GM06990 (cell line): ENCODE results near the gene MEN1.

Experiments
- DNase-seq: peaks from one replicate; pipeline ENCODE4 v3.0.0-alpha.2; 2011; ENCODE audit not compliant: insufficient read length; ENCODE audit errors: extremely low read depth
- H3K27me3 ChIP-seq: replicated peaks from 2 replicates; pipeline ENCODE4 v1.6.0; 2011; ENCODE audit warnings: low read length; ENCODE audit not compliant: control insufficient read depth, insufficient read depth
- H3K36me3 ChIP-seq: 2 replicates; pipeline ENCODE4 v1.5.1; 2011; ENCODE audit warnings: low read length; ENCODE audit not compliant: control insufficient read depth, insufficient read depth
- H3K4me3 ChIP-seq: replicated peaks from 2 replicates; pipeline ENCODE4 v1.5.1; 2011; ENCODE audit warnings: low read depth, mild to moderate bottlenecking, control low read depth, low read length
- CTCF ChIP-seq: IDR thresholded peaks from 2 replicates; pipeline ENCODE4 v1.5.1; 2011; ENCODE audit warnings: low read length, control low read depth, mild to moderate bottlenecking, inconsistent platforms; ENCODE audit not compliant: insufficient read depth, poor library complexity, severe bottlenecking

The MEN1 gene

GRCh38 chr11:64796757-64797541 is 13.4 kb downstream of the MEN1 start:
- no peak for TF ChIP-seq CTCF
- no peak overlapping the region for H3K4me3 ChIP-seq
- no peaks in the 10 kb centered on the region for H3K27me3 ChIP-seq
- DNase-seq = no peak
- H3K36me3 ChIP-seq = peaks cover 29% of the 10 kb centered on the region

DNA sequence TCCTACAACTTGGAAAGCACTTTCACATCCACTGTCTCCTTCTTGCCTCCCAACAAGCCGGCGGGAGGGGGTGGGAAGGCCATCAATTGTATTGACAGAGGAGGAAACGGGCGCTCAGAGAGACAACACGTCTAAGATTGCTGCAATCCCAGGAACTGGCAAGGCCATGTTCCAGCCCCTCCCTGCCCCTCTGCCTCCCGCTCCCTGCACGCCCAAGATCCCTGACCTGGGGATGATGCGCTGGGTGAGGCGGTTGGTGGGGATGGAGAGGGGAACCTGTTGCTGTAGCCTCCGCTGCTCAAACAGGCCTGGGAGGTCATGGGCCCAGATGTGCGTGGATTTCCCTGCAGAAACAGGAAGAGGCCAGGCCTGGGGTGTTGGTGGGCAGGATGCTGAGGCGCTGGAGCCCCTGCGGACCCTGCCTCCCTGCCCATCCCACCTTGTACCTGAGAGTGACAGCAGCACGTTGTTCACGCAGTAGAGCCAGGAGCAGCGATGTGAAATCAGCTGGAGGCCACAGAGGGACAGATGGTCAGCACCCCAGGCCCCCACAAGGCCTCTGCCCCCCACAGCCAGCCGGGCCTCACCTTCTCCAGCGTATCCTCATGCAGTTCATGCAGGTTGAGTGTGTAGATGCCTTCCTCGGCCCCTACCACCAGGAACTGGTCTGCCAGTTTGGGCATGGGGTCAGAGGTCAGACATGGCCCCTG is 14.1 kb downstream of the MEN1 start:
- no peak overlapping the region for H3K4me3 ChIP-seq
- no peak for DNase-seq
- peaks cover 29% of the 10 kb centered on the region for H3K36me3 ChIP-seq
- TF ChIP-seq CTCF = no peak
- H3K27me3 ChIP-seq = no peaks in the 10 kb centered on the region

DNA sequence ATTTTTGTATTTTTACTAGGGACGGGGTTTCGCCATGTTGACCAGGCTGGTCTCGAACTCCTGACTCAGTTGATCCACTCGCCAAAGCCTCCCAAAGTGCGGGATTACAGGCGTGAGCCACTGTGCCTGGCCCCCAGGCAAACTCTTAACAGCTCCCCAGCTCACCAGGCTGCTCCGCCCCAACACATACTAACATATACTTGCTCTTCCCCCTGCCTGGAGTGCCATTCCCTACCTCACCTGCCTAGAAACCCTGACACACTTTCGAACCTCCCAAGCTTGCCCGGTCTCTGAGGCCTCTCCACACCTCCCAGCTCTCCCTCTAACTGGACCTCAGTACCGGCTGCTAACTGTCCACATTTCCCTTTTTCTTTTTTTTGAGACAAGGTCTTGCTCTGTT is 15.8 kb downstream of the MEN1 start:
- DNase-seq = no peak
- H3K36me3 ChIP-seq = peaks cover 34% of the 10 kb centered on the region
- H3K27me3 ChIP-seq = no peaks in the 10 kb centered on the region
- H3K4me3 ChIP-seq = no peak overlapping the region
- no peak for TF ChIP-seq CTCF

DNA sequence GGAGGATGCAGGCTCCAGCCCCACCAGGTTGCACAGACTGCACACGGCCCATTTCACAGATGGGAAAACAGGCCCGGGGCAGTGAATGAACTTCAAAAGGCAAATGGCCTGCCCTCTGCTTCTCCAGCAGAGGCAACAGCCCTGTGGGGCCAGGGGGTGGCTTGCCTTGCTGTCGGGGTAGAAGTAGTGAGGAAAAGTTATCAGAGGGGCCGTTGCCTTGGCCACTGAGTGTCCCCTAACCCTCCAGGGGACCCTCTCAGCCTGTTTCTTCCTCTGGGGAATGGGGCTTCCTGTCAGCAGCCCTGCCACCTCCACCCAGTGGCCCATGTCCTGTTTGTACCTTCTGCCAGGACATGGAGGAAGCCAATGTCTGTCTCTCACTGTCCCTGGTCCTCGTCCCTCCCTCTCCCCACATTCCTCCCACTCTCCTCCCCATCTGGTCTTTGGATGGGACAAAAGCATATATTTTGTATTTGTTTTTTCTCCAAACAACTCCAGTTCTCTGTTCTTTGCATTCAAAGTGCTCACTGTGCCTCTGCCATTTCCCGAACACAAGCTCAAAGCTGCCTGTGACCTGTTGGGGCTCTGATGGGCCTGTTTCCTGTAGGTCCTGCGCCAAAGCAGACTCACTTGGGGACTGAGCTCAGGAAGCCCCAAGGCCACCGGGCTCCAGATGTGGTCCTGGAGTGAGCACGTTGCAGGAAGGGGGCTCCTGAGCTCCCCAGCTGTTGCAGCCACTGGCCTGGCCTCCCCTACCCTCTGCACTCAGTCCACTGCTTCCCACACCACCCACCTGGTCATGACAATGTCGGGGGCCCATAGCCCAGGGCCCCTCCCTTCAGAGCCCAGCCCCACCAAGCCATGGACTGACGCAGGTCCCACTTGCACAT is 16.8 kb downstream of the MEN1 start:
- no peak for TF ChIP-seq CTCF
- DNase-seq = no peak
- peaks cover 39% of the 10 kb centered on the region for H3K36me3 ChIP-seq
- no peak overlapping the region for H3K4me3 ChIP-seq
- no peaks in the 10 kb centered on the region for H3K27me3 ChIP-seq

- no peak for TF ChIP-seq CTCF
- Histone ChIP-seq H3K27me3 (no peaks in the 10 kb centered on the region), H3K36me3 (peaks cover 45% of the 10 kb centered on the region), H3K4me3 (no peak overlapping the region)
- DNase-seq = no peak
These were observed 17.9 kb downstream of the MEN1 start for GRCh38 chr11:64792482-64792881.
